NCI-H1048 (cell line): ENCODE data around the gene RD3L.

Source experiments
- DNase-seq: peaks from one replicate; lab custom pipeline; 2025; lab: John Stamatoyannopoulos, UW

RD3L gene

DNA sequence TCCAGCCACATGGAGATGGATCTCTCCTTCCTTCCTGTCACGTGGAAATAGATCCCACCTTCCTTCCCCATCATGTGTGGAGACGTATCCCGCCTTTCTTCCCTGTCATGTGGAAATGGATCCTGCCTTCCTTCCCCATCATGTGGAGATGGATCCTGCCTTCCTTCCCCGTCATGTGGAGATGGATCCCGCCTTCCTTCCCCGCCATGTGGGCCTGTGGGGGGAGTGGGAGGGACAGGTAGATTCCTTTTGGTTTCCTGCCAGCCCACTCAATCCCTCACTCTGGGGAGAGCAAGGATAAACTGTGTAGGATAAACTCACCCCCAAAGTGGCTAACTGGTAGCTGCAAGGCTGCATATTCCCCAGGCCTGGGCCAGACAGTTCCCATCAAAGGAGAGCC is 45.8 kb downstream of the RD3L start:
- DNase-seq, result no peak

DNA sequence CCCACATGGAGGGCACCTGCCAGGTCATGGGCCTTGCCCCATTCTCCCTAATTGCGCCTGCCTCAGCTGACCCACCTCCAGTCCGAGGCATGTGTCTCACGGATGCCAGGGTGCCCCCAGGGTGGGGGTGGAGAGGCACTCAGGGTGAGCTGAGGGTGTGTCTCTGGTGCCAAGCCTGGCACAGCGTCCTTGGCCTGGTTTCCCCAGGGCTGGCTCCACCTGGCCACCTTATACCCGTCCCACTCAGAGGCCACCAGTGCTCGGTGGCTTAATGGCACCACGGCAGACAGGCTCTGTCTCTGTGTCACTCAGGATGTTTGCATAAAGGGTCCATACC is 47.6 kb downstream of the RD3L start:
- DNase-seq, result no peak

DNA sequence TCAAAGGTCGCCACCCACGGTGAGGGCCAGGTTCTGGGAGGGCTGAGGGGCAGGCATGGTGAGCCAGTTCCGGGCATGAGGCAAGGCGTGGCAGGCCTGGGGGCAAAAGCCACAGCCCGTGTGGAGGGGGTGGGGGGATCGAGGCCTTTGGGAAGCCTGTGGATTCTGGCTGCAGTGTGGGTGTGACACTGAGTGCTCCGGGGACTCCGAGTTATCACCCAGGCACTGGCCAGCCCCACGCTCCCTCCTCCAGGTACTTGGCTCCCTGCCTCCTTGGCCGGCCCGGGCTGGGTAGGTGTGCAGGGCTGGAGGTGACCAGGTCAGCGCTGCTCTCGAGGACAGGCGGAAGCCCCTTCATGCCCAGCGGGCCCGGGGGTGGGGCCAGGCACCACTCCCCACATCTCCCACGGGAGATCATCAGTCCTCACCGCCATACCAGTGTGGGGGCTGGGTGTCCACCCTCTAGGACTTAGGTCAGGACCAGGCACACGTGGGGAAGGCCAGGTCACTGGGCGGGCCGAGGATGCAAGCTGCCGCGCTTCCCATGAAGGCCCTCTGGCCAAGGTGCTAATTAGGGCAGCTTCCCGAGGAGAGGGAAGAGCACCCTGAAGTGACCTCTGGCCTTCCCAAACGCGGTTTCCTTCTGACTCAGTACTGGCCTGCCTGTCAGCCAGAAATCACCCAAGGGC is 48.2 kb downstream of the RD3L start:
- DNase-seq, result no peak

DNA sequence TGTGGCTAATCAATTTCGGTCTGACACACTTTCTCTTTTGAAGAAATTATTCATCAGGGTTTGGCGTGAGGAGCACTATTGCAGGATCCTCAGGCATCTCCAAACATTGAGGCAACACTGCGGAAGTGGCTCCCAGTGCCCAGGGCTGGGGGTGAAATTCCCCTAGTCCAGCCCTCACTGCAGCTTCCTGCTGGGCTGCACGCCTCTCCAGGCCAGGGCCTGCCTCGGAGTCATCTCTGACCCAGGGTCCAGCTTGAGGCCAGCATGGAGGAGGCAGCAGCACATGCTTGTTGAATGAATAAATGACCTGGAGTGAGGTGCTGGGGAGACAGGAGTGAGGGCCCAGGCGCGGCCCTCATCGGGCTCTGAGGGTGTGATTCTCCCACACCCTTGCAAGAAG is 50.1 kb downstream of the RD3L start:
- no peak for DNase-seq

DNA sequence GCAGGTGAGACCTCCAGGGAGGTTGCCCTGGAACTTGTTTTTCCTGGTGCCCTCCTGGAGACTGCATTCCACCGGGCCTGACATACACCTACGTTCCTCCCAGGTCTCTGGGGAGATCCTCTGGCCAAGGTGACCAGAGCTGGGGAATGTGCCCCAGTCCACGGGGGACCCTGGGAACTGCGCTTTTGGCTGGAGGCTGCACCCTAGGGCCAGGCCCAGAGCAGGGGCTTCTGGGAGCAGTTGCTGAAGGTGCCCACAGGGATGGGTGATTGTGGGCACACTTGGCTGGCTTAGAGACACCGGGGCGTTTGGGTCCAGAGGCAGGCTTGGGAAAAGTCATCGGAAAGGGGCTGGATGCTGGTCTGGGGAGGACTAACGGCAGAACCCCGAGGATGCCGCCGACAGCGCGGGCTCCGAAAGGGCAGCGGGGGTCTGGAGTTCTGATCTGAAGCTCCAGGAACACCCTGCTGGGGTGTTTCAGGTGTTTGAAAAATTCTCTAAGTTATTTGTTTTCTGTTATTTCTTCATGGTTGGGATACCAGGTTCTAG is 50.6 kb downstream of the RD3L start:
- no peak for DNase-seq

DNA sequence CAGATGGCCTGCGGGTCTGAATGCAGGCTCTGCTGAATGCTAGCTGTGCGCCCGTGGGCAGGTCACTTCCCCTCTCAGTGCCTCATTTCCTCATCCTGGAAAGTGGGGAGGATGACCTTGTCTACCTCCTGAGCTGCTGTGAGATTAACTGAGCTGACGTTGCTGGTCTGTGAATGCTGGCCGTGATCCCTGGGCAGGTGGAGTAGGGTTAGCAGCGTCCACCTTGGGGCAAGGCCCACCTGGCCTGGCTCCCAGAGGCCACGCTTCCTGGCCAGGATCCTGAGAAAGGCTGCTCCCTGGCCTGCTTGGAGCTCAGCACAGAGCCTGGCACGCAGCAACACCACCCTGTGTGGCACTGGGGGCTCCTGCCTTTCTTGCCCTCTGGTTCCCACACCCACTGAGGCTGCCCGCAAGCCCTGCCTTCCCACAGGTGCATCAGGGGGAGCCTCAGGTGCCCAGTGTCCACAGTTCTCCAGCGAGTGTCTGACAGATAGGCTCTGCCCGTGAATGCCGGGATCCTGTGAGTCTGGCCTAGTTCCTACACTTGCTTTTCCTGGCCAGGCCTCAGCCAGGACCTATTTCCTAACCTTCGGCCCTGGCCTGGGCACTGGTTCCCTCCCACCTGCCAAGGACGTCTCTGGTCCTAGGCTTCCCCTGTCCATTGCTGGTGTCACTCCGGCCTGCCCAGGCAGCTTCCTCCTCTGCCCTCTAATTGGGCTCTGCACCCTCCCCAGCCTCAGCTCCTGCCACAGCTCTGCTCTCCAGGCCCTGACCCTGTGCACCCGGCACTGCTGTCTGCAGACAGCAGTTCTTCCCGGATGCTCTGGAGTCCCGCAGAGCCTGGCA is 51.3 kb downstream of the RD3L start:
- DNase-seq, result no peak
